Neural cell (in vitro differentiated cells): ENCODE measurements around the gene NLRX1. TPM values are rescaled to one million over a fixed set of nuclear protein-coding genes. Genes with fewer than 3 reads are reported as not detected.

Experiments used
- H2AFZ ChIP-seq: fragments of 200-600, 300-800 bp; sonication (generic), shearing (Covaris generic); 2 replicates; pipeline ENCODE4 v1.6.0; 2014; ENCODE audit warnings: low read depth, mild to moderate bottlenecking, antibody characterized with exemption, low read length, moderate library complexity
- H3F3A ChIP-seq: fragments of 200-600 bp; shearing (Covaris generic); 2 replicates; pipeline ENCODE4 v1.6.1; 2016; ENCODE audit warnings: mild to moderate bottlenecking, moderate library complexity, mixed read lengths, antibody characterized with exemption, low read length; ENCODE audit not compliant: insufficient read depth, poor library complexity, severe bottlenecking
- H3K27ac ChIP-seq: fragments of 200-600, 300-800 bp; sonication (generic), shearing (Covaris generic); 2 replicates; pipeline ENCODE4 v1.5.1; 2014; ENCODE audit warnings: mild to moderate bottlenecking, low read length, moderate library complexity
- H3K27me3 ChIP-seq: fragments of 300-800, 200-600 bp; sonication (generic), shearing (Covaris generic); 2 replicates; pipeline ENCODE4 v1.6.0; 2014; ENCODE audit warnings: mild to moderate bottlenecking, low read depth, low read length, moderate library complexity; ENCODE audit not compliant: insufficient read depth
- H3K36me3 ChIP-seq: fragments of 300-800, 200-600 bp; sonication (generic), shearing (Covaris generic); 2 replicates; pipeline ENCODE4 v1.5.1; 2014; ENCODE audit warnings: mild to moderate bottlenecking, antibody characterized with exemption, low read length, moderate library complexity; ENCODE audit not compliant: insufficient read depth
- H3K4me2 ChIP-seq: fragments of 300-800, 200-600 bp; sonication (generic), shearing (Covaris generic); 2 replicates; pipeline ENCODE4 v1.6.0; 2014; ENCODE audit warnings: mild to moderate bottlenecking, low read length
- H3K4me3 ChIP-seq: fragments of 300-800, 200-600 bp; sonication (generic), shearing (Covaris generic); 2 replicates; pipeline ENCODE4 v1.5.1; 2014; ENCODE audit warnings: mild to moderate bottlenecking, low read length, moderate library complexity
- H3K79me2 ChIP-seq: fragments of 200-600 bp; shearing (Covaris generic); replicated peaks from 2 replicates; pipeline ENCODE4 v1.6.0; 2014; ENCODE audit warnings: mild to moderate bottlenecking, low read length, moderate library complexity; ENCODE audit not compliant: insufficient read depth
- H3K9ac ChIP-seq: fragments of 300-800, 200-600 bp; sonication (generic), shearing (Covaris generic); 2 replicates; pipeline ENCODE4 v1.6.1; 2016; ENCODE audit warnings: mild to moderate bottlenecking, low read length, mixed read lengths
- H3K9me2 ChIP-seq: fragments of 200-600 bp; shearing (Covaris generic); 2 replicates; pipeline ENCODE4 v1.6.1; 2016; ENCODE audit warnings: mild to moderate bottlenecking, low read length, mixed read lengths; ENCODE audit not compliant: insufficient read depth
- H3K9me3 ChIP-seq: fragments of 200-600, 300-800 bp; sonication (generic), shearing (Covaris generic); 2 replicates; pipeline ENCODE4 v1.6.1; 2016; ENCODE audit warnings: mild to moderate bottlenecking, mixed run types, low read length, moderate library complexity, mixed read lengths
- H4K20me1 ChIP-seq: fragments of 200-600 bp; shearing (Covaris generic); 2 replicates; pipeline ENCODE4 v1.6.1; 2016; ENCODE audit warnings: mild to moderate bottlenecking, mixed run types; ENCODE audit not compliant: insufficient read depth
- EP300 ChIP-seq: fragments of 450-650 bp; conservative IDR thresholded peaks from 2 replicates; pipeline ENCODE4 v1.6.1; 2014; ENCODE audit warnings: antibody characterized with exemption, mild to moderate bottlenecking, moderate library complexity; ENCODE audit not compliant: poor library complexity, severe bottlenecking
- EZH2 ChIP-seq: fragments of 200-600, 300-800 bp; shearing (Covaris generic), sonication (generic); IDR thresholded peaks from 2 replicates; pipeline ENCODE4 v1.6.1; 2014; ENCODE audit warnings: antibody characterized with exemption, low read length, borderline replicate concordance, mild to moderate bottlenecking; ENCODE audit not compliant: insufficient read depth, poor library complexity, severe bottlenecking
- MXI1 ChIP-seq: fragments of 450-650 bp; conservative IDR thresholded peaks from 2 replicates; pipeline ENCODE4 v1.6.1; 2014; ENCODE audit warnings: antibody characterized with exemption, mild to moderate bottlenecking; ENCODE audit not compliant: poor library complexity, severe bottlenecking
- POLR2AphosphoS5 ChIP-seq: IDR thresholded peaks from 2 replicates; pipeline ENCODE4 v1.6.1; 2012
- RAD21 ChIP-seq: fragments of 450-650 bp; conservative IDR thresholded peaks from 2 replicates; pipeline ENCODE4 v1.6.1; 2014; ENCODE audit warnings: antibody characterized with exemption, mild to moderate bottlenecking, moderate library complexity
- SMC3 ChIP-seq: fragments of 450-650 bp; conservative IDR thresholded peaks from 2 replicates; pipeline ENCODE4 v1.6.1; 2014; ENCODE audit warnings: antibody characterized with exemption, mild to moderate bottlenecking, moderate library complexity; ENCODE audit not compliant: poor library complexity
- TAF1 ChIP-seq: IDR thresholded peaks from 2 replicates; pipeline ENCODE4 v1.6.1; 2012; ENCODE audit warnings: low read depth
- polyA plus RNA-seq: library from polyadenylated mRNA; depleted of rRNA; stranded (reverse); fragments of >200 nt; gene quantifications from 2 replicates; pipeline ENCODE4 v1.2.3, GENCODE V29; 2014
- TF ChIP-seq, protein P1 (sequence below): fragments of 450-650 bp; IDR thresholded peaks from 2 replicates; pipeline ENCODE4 v1.5.1; 2014; ENCODE audit warnings: antibody characterized with exemption, mild to moderate bottlenecking, moderate library complexity; ENCODE audit not compliant: poor library complexity, severe bottlenecking
- TF ChIP-seq, protein P2 (sequence below): IDR thresholded peaks from 2 replicates; pipeline ENCODE4 v1.6.1; 2012; ENCODE audit warnings: borderline replicate concordance

Gene NLRX1
- polyA plus RNA-seq, 1 donor from 2014 or later = 1.6 TPM

DNA sequence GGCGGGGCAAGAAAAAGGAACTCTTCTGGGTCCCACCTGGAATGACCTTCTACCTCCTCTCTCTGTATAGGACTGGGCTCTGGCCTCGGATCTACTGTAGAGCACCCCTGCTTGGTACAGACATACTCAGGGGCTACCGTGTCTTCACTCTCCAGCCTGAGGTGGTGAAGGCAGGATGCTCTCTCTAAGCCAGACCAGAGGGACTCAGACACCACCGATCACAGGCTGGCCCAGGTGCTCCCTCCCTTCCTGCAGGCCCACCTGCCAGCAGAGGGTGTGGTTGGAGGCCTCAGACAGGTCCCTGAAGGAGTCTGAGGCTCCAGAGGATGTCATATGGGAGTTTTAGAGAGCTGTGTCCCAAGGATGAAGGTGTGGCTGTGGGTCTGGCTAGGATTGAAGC, 20.9 kb downstream of the NLRX1 start:
- H3K79me2 ChIP-seq = no peaks in the 10 kb centered on the region
- no peaks in the 10 kb centered on the region for H3K9me2 ChIP-seq
- H3K9ac ChIP-seq = no peak overlapping the region
- H3K27ac ChIP-seq = no peak overlapping the region
- H3K4me2 ChIP-seq = no peak overlapping the region
- no peaks in the 10 kb centered on the region for H3F3A ChIP-seq
- no peaks in the 10 kb centered on the region for H3K9me3 ChIP-seq
- H3K27me3 ChIP-seq = no peaks in the 10 kb centered on the region
- H3K4me3 ChIP-seq = no peak overlapping the region
- no peaks in the 10 kb centered on the region for H4K20me1 ChIP-seq
- TF ChIP-seq TAF1 (no peak), EZH2 (no peak), MXI1 (no peak), POLR2AphosphoS5 (no peak), SMC3 (no peak), EP300 (no peak)
- TF ChIP-seq, protein P1, sequence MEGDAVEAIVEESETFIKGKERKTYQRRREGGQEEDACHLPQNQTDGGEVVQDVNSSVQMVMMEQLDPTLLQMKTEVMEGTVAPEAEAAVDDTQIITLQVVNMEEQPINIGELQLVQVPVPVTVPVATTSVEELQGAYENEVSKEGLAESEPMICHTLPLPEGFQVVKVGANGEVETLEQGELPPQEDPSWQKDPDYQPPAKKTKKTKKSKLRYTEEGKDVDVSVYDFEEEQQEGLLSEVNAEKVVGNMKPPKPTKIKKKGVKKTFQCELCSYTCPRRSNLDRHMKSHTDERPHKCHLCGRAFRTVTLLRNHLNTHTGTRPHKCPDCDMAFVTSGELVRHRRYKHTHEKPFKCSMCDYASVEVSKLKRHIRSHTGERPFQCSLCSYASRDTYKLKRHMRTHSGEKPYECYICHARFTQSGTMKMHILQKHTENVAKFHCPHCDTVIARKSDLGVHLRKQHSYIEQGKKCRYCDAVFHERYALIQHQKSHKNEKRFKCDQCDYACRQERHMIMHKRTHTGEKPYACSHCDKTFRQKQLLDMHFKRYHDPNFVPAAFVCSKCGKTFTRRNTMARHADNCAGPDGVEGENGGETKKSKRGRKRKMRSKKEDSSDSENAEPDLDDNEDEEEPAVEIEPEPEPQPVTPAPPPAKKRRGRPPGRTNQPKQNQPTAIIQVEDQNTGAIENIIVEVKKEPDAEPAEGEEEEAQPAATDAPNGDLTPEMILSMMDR = no peak
- TF ChIP-seq, protein P2, sequence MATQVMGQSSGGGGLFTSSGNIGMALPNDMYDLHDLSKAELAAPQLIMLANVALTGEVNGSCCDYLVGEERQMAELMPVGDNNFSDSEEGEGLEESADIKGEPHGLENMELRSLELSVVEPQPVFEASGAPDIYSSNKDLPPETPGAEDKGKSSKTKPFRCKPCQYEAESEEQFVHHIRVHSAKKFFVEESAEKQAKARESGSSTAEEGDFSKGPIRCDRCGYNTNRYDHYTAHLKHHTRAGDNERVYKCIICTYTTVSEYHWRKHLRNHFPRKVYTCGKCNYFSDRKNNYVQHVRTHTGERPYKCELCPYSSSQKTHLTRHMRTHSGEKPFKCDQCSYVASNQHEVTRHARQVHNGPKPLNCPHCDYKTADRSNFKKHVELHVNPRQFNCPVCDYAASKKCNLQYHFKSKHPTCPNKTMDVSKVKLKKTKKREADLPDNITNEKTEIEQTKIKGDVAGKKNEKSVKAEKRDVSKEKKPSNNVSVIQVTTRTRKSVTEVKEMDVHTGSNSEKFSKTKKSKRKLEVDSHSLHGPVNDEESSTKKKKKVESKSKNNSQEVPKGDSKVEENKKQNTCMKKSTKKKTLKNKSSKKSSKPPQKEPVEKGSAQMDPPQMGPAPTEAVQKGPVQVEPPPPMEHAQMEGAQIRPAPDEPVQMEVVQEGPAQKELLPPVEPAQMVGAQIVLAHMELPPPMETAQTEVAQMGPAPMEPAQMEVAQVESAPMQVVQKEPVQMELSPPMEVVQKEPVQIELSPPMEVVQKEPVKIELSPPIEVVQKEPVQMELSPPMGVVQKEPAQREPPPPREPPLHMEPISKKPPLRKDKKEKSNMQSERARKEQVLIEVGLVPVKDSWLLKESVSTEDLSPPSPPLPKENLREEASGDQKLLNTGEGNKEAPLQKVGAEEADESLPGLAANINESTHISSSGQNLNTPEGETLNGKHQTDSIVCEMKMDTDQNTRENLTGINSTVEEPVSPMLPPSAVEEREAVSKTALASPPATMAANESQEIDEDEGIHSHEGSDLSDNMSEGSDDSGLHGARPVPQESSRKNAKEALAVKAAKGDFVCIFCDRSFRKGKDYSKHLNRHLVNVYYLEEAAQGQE = no peak
- H3K36me3 ChIP-seq = no peaks in the 10 kb centered on the region
- H2AFZ ChIP-seq = no peak overlapping the region

DNA sequence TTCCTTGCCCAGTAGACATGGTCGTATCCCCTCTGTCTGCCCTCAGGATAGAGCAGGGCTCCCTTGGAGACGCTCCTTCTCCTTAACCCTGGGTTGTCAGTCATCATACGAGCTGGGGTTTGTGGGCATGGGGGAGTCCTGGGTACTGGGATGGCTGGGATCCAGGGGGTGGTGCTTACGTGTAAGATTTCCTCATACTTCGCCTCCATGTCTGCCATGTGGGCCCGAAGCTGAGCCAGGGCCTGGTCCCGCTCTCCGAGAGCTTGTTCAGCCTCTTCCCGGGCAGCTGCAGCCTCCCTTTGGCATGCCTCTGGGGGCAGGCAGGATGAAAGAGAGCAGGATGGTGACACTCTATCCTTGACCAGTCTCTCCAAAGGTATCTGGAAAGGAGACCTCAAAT, 22.0 kb downstream of the NLRX1 start:
- Histone ChIP-seq H3K4me3 (no peak overlapping the region), H3K27me3 (no peaks in the 10 kb centered on the region), H3K27ac (no peak overlapping the region)

More for the DNA sequence above, 22.0 kb downstream of the NLRX1 start:
- Histone ChIP-seq H3K9ac (no peak overlapping the region), H3K36me3 (no peaks in the 10 kb centered on the region), H3F3A (no peaks in the 10 kb centered on the region), H2AFZ (no peak overlapping the region), H3K79me2 (no peaks in the 10 kb centered on the region), H3K9me3 (no peaks in the 10 kb centered on the region), H4K20me1 (no peaks in the 10 kb centered on the region), H3K4me2 (no peak overlapping the region), H3K9me2 (no peaks in the 10 kb centered on the region)
- TF ChIP-seq, protein P1 = no peak
- TF ChIP-seq EZH2 (no peak), POLR2AphosphoS5 (no peak), EP300 (no peak), TAF1 (no peak), RAD21 (no peak), MXI1 (no peak), SMC3 (no peak)
- TF ChIP-seq, protein P2 = no peak
